Measurements from ENCODE around the gene NCKAP5.
A peak's percentile ranks its signal among the peaks of the same experiment; 100 is the strongest.

NCKAP5 gene

DNA sequence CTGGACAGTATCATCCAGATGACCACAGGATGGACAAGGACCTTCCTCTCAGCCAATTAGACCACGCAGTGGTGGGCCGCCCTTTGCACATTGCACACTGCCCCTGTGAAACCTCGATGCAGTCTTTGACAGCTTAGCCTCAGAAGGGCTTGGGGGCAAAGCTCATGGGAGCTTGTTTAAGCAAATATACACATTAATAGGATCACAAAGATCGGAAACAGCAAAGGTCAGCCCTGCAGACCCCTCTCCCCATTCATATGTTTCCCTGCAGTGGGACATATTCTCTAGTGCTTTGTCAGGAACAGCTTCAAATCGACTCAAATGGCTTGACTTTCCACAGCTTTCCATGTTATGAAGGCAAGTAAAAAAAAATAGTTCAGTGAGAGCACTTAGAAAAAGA is 708.7 kb downstream of the NCKAP5 start:
- TF ChIP-seq, protein P1, sequence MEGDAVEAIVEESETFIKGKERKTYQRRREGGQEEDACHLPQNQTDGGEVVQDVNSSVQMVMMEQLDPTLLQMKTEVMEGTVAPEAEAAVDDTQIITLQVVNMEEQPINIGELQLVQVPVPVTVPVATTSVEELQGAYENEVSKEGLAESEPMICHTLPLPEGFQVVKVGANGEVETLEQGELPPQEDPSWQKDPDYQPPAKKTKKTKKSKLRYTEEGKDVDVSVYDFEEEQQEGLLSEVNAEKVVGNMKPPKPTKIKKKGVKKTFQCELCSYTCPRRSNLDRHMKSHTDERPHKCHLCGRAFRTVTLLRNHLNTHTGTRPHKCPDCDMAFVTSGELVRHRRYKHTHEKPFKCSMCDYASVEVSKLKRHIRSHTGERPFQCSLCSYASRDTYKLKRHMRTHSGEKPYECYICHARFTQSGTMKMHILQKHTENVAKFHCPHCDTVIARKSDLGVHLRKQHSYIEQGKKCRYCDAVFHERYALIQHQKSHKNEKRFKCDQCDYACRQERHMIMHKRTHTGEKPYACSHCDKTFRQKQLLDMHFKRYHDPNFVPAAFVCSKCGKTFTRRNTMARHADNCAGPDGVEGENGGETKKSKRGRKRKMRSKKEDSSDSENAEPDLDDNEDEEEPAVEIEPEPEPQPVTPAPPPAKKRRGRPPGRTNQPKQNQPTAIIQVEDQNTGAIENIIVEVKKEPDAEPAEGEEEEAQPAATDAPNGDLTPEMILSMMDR (IDR thresholded peaks at IDR 0.05; ENCODE audit: control insufficient read depth, insufficient read depth, low read depth, low read length, missing control alignments): no peak
- DNase-seq (ENCODE audit: low read depth): no peak
- H3K4me3 ChIP-seq (ENCODE audit: control insufficient read depth, low read depth, low read length): no peak overlapping the region

DNA sequence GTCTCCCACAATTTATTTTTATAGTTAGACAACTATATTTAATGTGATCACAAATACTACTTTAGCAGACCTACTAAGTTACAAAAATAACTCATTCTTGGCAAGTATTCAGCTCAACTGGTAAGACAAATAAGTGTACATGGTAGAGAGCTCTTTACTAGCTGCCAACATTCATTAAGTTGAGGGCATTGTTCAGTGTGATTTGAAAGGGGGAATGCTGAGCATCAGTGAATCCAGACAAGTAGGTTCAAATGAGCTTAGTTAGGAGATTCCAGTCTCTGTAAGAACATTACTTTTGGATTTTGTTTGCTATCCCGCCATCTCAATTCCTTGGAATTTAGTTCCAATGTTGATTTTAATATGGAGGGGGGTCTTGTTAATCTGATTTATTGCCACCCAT is 710.9 kb downstream of the NCKAP5 start:
- TF ChIP-seq, protein P1 (IDR thresholded peaks at IDR 0.05; ENCODE audit: control insufficient read depth, insufficient read depth, low read depth, low read length, missing control alignments): no peak
- no peak overlapping the region for H3K4me3 ChIP-seq (ENCODE audit: control insufficient read depth, low read depth, low read length)
- no peak for DNase-seq (ENCODE audit: low read depth)

DNA sequence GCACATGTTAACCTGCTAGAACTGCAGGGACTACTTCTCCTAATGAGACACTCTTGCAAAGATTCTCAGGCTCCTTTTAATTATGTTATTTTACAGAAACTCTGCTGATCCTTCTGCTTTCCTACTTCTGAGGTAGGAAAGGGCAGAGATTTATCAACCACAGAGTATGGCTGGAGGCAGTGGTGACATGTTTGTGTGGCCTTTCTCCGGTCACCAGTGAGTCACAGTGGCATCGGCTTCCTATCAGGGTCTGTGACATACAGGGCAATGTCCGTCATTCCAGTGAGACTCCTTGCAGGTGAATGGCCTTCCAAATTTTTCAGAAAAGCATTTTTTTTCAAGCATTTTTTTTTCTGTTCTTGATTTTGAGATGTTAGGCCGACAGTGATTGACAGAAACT is 717.6 kb downstream of the NCKAP5 start:
- TF ChIP-seq, protein P1 (IDR thresholded peaks at IDR 0.05; ENCODE audit: control insufficient read depth, insufficient read depth, low read depth, low read length, missing control alignments): no peak
- DNase-seq (ENCODE audit: low read depth): no peak
- H3K4me3 ChIP-seq (ENCODE audit: control insufficient read depth, low read depth, low read length): no peak overlapping the region

DNA sequence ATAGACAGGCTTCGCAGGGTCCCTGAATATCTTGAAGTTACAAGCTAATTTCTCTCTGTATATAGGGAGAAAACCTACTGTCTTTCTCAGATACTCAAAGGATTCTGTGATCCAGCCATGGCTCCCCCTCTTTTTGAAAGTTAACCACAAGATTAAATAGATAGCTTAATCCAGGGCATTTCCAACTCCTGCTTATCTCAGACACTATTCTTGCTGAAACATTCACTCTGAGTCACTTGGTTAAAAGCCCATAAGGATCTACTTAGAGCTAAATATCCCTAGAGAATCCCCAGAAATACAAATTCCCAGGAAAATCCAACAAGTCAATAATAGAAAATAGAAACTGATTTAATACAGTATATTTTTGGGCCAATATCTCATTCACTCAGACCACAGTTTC is 719.1 kb downstream of the NCKAP5 start:
- TF ChIP-seq, protein P1 (IDR thresholded peaks at IDR 0.05; ENCODE audit: control insufficient read depth, insufficient read depth, low read depth, low read length, missing control alignments): no peak
- DNase-seq (ENCODE audit: low read depth): peak; percentile 46
- no peak overlapping the region for H3K4me3 ChIP-seq (ENCODE audit: control insufficient read depth, low read depth, low read length)

DNA sequence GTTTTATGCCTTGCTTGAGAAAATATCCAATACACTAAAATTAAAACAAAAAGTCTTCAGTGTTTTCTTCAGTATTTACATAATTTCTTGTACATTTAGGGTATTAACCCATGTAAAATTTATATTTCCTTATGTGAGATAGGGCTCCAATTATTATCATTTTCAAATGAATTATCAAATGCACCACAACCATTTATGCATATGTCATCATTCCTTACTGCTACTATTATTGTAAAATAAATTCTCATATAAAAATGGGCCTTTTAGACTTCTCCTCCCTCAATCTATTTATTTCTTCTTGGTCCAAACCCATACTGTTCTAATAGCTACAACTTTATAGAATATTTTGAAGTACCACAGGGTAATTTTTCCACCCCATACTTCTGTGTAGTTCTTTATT is 722.9 kb downstream of the NCKAP5 start:
- TF ChIP-seq, protein P1 (IDR thresholded peaks at IDR 0.05; ENCODE audit: control insufficient read depth, insufficient read depth, low read depth, low read length, missing control alignments): no peak
- no peak for DNase-seq (ENCODE audit: low read depth)
- no peak overlapping the region for H3K4me3 ChIP-seq (ENCODE audit: control insufficient read depth, low read depth, low read length)

DNA sequence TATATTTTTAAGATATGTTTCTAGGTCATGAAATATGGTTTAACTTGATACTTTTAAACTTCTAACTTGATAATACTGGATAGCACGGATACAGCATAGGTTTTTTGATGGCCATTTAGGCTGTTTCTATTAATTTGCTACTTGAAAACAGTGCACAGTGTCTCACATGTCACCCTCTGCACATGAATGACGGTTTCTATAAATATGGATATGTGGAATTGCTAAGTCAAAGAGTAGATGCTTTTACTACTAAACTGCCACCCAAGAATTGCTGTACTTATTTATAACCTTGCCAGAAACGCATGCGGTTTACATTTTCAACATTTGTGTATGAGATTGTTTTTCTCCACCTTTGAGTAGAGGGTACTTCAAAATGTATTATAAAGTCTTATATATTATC is 723.7 kb downstream of the NCKAP5 start:
- no peak for DNase-seq (ENCODE audit: low read depth)
- TF ChIP-seq, protein P1 (IDR thresholded peaks at IDR 0.05; ENCODE audit: control insufficient read depth, insufficient read depth, low read depth, low read length, missing control alignments): no peak
- H3K4me3 ChIP-seq (ENCODE audit: control insufficient read depth, low read depth, low read length): no peak overlapping the region

DNA sequence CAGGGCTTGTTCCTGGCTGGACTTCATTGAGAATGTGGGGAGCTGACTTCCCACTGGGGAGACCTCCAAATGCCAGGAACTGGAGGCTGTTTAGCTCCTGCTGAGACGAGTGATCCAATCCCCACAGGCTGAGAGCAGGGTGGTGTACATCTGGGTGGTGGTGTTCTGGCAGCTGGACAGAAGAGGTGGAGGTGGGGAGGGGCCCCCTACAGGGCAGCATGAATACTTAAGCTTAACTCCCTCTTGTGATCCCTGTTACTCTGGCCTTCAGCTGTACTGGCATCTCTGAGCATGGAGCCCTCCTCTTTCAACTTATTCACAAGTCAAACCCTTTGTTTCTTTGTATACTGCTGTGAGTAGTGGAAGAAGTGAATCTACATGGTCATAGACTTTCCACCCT is 730.5 kb downstream of the NCKAP5 start:
- TF ChIP-seq, protein P1 (IDR thresholded peaks at IDR 0.05; ENCODE audit: control insufficient read depth, insufficient read depth, low read depth, low read length, missing control alignments): peak; percentile 5
- no peak for DNase-seq (ENCODE audit: low read depth)
- no peak overlapping the region for H3K4me3 ChIP-seq (ENCODE audit: control insufficient read depth, low read depth, low read length)
